Activated CD4-positive, alpha-beta T cell treated with anti-CD3 and anti-CD28 coated beads for 48 hours (primary cell): ENCODE results near the gene FAT1.
A peak's percentile ranks its signal among the peaks of the same experiment; 100 is the strongest.

Experiments used
- DNase-seq: peaks from one replicate; pipeline ENCODE4 v3.0.0-alpha.2; 2020

The FAT1 gene

GRCh38 chr4:186722796-186723291, 812 bp downstream of the FAT1 start:
- no peak for DNase-seq

DNA sequence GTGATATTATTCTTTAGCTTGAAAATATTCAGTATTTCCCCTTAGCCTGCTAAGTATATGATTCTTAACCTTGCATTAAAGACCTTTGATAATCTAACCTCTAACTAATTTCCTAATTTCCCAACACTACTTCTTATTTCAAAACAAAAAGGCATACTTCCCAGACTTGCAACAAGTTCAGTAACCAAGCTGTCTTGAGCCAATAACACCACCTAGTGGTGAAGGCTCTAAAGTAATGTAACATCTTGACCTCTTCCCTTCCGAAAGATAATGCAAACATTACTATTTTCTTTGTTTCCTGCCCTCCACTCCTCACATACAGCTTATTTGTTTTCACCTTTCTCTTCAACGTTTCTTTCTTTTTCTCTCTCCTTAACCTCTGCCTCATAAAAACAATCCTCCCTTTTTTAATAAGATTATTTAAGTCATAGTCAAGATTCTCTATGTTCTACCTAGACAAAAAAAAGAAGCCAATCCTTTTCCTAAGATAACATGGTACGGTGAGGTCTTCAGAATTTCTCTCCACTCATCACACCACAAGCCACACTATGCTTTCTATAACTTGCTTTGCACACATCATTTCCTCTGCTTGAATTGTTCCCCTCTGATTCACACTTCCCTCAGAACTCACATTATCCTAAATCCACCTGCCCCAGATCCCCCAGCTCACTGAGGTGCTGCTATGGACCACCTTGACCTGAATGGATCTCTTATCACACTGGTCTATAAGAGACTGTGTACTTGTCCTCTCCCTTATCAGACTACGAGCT, 3.5 kb downstream of the FAT1 start:
- peak; percentile 20 for DNase-seq

DNA sequence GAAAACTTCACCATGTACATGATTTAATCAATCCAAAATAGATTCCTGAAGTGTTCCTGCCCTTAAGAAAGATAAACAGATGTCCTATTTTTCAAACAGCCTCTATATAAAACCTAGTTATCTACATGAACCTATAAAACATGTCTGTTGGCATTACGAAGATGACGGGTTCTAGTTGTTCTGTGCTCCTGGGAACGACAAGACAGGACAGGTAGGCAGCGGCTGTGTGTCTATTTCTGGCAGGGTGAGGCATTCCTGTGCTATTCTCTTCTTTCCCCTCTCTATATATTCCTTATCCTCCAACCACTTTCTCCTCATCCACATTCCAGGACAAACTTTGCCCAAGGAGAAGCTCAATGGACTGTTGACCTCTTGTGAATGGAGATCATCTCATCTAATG, 6.1 kb downstream of the FAT1 start:
- no peak for DNase-seq

DNA sequence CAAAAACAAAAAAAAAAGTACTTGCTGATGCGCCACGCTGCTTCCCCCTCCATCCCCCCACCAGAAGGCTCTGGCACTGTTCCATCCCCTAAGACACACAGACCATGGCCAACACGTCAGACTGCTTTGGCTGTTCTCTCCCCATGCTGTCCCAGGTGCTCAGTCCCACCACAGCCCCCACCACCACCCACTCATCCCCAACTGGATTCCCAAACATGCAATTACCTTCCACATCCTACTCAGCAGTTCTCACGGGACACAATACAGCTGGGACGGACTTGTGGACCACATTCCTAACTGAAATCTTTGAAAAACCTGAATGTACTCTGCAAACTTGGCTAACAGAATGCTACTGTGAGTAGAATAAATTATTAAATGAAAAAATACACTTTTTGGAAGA, 8.6 kb downstream of the FAT1 start:
- DNase-seq: no peak

GRCh38 chr4:186714006-186714675, 9.5 kb downstream of the FAT1 start:
- no peak for DNase-seq

DNA sequence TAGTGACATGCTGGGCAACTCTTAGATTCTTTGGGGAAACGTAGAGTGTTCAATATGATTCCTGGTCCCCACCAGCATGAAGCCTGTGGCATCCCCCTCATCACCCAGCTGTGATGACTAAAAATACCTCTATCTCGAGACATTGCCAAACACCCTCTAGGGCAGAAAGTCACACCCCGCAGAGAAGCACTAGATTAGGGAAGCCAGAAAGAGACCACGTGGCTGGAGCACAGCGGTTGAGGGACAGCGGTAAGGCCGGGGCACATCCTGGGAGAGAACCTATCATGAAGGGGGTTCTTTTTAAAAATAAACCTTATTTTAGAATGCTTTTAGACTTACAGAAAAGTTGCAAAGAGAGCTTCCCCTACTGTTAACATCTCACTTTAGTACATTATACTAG, 11.0 kb downstream of the FAT1 start:
- no peak for DNase-seq

- DNase-seq: no peak
Observed at GRCh38 chr4:186710521-186711119, 13.0 kb downstream of the FAT1 start.

GRCh38 chr4:186709517-186709916, 14.1 kb downstream of the FAT1 start:
- DNase-seq: no peak

DNA sequence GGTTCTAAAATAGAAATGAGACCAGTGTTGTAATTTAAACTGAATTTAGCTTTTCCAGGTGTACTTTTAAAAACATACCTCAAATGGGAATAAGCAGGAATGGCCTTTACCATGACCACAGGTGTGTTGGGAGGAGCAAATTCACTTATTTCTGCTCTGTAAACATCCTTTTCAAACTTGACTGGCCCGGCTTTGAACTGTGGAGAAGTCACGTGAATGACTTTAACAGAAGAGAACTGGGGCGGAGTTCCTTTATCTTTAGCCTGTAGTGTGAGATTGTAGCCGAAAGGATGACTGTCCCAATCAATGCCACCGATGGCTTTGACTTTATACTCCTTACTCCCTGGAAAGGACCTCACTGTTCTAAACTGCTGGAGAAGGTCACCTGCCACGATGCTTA, 15.1 kb downstream of the FAT1 start:
- DNase-seq: no peak

GRCh38 chr4:186707996-186708395, 15.7 kb downstream of the FAT1 start:
- no peak for DNase-seq

DNA sequence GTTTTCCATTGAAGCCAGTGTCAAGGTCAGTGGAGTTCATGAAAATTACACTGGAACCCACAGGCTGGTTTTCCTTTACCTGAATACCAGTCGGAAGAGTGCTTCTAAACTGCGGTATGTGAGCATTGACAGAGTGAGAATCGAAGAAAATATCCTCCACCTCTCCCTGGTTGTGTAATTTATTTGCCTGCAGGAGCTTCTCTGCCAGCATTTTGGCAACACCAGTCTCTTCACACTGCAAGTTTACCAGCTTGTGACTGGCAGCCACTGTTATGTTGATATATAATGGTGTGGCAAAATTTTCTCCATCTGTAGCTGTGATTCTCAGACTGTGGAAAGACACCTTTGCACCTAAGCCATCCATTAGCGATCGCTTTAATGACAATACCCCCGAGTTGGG, 16.1 kb downstream of the FAT1 start:
- no peak for DNase-seq

GRCh38 chr4:186704057-186704456, 19.6 kb downstream of the FAT1 start:
- no peak for DNase-seq

- no peak for DNase-seq
Observed at GRCh38 chr4:186703510-186703909, 20.1 kb downstream of the FAT1 start.

GRCh38 chr4:186702940-186703339, 20.7 kb downstream of the FAT1 start:
- DNase-seq: no peak

DNA sequence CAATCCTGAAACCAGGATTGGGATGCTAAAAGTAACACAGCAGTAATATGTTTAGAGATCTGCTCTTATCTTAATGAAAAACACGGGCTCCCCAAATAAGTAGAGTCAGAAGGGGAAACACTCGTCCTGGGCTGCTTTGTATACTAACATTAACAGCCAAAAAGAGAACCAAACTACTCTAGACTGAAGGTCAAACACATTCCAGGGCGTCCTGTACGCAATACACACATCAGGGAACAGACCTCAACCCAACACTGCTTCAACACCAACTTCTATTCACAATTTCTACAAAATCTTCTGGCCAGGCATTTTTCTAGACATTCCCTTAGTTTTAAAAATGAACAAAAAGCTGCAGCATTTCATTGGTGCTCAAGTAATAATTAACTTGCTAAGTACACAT, 21.4 kb downstream of the FAT1 start:
- DNase-seq: no peak

- DNase-seq: no peak
Observed at GRCh38 chr4:186701788-186702187, 21.9 kb downstream of the FAT1 start.

DNA sequence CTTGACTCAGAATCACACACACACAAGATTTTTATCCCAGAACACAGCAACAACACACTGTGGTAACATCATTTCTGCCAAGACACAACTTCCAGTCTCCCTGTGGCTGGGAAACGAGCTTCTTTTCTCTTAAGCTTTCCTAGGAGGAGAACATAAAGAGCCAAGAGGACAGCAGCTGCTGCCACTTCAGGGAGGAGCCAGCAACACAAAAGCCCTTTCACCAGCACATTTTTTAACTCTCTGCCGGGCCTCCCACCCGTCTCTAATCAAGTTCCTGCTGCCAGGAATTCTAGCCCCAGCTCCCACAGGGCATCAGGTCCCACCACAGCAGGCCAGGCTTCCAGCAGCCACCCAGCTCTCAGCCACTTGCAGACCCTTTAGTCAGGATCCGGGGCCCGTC, 22.4 kb downstream of the FAT1 start:
- DNase-seq: no peak

DNA sequence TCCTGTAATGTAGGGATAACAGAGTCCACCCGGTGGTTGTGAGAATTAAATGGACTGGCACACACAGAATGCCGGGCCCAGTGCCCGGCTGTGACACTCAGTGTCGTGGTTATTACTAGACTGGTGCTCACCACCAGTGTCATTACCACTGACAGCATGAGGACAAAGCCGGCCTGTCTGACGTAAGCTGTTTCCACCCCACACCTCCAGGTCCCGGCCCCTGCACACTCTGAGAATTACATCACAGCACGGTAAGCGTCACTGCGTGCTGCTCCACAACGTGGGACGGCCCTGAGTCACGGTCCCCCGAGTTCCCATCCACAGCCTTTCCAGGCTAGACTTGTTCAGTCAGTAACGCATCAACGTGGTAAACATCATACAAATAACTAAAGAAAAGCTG, 22.9 kb downstream of the FAT1 start:
- DNase-seq: no peak

GRCh38 chr4:186699881-186700397, 23.7 kb downstream of the FAT1 start:
- DNase-seq: no peak

DNA sequence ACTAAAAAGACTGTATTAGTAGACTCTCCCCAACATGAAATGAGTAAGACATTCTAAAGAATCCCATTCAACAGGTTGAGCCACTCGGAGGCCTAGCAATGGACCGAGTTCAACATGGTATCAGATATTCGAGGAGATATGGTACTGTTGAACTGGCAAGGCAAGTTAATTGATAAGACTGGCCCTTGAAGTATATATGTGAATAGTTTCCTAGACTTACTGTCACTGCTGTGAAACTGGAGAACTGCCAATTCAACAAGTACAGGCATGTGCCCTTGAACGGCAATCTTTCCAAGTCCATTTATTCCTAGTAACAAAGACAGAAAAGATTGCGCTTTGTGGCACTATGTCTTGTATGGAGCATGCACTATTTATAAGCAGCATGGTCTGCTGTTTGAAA, 24.4 kb downstream of the FAT1 start:
- no peak for DNase-seq

DNA sequence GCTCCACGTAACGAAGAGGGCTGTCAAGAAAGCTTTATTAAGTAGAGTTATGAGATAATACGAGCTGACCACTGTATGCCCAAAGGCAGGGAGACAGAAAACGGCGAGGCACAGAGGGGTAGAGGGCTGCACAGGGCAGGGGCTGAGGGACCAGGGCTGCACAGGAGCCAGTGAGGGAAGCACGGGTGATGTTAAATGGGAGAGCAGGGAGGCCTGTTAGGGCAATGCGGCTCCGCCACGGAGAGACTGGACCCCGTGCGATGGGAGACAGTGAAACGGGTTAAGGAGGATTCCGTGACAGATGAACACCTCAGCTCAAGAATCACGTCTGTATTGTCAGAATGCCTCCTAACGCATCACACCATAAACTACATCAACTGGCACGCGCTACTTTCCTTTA, 25.1 kb downstream of the FAT1 start:
- no peak for DNase-seq

DNA sequence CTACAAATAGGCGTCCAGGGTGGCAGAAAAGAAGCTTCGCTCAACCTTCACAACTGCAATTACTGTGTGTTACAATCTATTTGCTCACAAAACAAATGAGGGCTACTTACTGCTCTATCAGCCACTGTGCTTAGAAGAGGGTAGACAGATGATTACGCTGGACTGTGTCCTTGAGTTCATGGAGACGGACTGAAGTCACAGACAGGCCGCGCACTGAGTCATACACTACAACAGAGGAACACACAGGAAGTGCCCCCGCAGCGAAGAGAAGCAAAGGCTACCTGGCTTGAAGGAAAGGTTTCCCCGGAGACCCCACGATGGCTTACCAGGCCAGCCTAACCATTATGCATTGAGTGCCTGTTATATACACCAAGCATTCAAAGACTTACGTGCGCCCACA, 25.6 kb downstream of the FAT1 start:
- no peak for DNase-seq

GRCh38 chr4:186695392-186695791, 28.3 kb downstream of the FAT1 start:
- no peak for DNase-seq

DNA sequence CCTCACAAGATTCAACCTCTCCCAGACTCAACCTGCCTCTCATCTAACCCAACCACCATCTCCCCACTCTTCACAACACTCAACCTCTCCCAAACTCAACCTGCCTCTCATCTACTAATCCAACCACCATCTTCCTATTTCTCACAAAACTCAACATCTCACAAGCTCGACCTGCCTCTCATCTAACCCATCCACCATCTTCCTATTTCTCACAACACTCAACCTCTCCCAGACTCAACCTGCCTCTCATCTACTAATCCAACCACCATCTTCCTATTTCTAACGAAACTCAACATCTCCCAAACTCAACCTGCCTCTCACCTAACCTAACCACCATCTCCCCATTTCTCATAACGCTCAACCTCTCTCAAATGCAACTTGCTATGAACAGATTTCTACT, 29.8 kb downstream of the FAT1 start:
- DNase-seq: no peak
